ENCODE measurements around the gene NFKBIZ. TPM values are rescaled to one million over a fixed set of nuclear protein-coding genes. Genes with fewer than 3 reads are reported as not detected.
"Not testable (repeated sequence)": the region's sequence is repeated elsewhere in the genome, so short reads cannot be mapped to it uniquely, and the experiment has no call there.

NFKBIZ gene
- total RNA-seq, 1 donor from 2014 or later, result 54.1 TPM

DNA sequence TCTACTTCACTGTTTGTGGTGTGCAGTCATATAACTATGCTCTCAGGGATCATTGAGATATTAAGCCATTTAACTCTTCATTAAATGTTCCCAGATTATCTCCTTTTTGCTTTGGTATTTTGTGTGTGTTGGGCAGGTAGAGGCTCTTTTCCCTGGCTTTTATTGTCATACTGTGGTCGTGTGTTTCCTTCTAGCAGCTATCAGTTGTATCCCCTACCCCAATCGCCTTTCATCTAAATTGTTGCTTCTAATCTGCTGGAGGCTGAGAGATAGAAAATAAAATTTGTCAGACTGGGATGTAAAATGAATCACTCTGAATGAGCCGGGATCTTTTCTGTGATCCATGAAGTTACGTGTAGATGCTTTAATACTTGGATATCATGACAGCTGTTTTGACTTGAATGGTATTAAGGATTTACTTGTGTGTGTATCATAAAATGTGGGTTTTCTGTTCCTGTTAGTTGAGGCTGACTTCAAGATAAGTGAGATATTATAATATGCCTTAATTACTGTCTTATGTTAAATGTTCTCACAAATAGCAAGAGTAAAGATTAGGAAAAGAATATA lies 9.2 kb downstream of the NFKBIZ start:
- TF ChIP-seq CTCF (conservative IDR thresholded peaks at IDR 0.05), result no peak
- Mint-ChIP-seq H3K4me3 (peak overlapping the region; percentile 1), H3K27ac (no peak overlapping the region), H3K27me3 (no peaks in the 10 kb centered on the region), H3K9me3 (no peaks in the 10 kb centered on the region), H3K4me1 (ENCODE audit: unreplicated experiment) (peaks cover 6% of the 10 kb centered on the region), H3K36me3 (peaks cover 67% of the 10 kb centered on the region)
- no peak for DNase-seq (ENCODE audit: extremely low spot score, unreplicated experiment)

DNA sequence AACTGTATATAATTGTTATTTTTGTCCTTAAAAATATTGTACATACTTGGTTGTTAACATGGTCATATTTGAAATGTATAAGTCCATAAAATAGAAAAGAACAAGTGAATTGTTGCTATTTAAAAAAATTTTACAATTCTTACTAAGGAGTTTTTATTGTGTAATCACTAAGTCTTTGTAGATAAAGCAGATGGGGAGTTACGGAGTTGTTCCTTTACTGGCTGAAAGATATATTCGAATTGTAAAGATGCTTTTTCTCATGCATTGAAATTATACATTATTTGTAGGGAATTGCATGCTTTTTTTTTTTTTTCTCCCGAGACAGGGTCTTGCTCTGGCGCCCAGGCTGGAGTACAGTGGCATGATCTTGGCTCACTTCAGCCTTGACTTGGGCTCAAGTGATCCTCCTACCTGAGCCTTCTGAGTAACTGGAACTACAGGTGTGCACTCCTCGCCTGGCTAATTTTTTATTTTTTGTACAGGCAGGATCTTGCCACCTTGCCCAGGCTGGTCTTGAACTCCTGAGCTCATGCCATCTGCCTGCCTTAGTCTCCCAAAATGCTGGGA lies 10.7 kb downstream of the NFKBIZ start:
- TF ChIP-seq CTCF (conservative IDR thresholded peaks at IDR 0.05), result no peak
- Mint-ChIP-seq H3K4me1 (ENCODE audit: unreplicated experiment) (no peaks in the 10 kb centered on the region), H3K27ac (no peak overlapping the region), H3K4me3 (no peak overlapping the region), H3K9me3 (no peaks in the 10 kb centered on the region), H3K27me3 (no peaks in the 10 kb centered on the region), H3K36me3 (peaks cover 56% of the 10 kb centered on the region)
- DNase-seq (ENCODE audit: extremely low spot score, unreplicated experiment), result no peak

DNA sequence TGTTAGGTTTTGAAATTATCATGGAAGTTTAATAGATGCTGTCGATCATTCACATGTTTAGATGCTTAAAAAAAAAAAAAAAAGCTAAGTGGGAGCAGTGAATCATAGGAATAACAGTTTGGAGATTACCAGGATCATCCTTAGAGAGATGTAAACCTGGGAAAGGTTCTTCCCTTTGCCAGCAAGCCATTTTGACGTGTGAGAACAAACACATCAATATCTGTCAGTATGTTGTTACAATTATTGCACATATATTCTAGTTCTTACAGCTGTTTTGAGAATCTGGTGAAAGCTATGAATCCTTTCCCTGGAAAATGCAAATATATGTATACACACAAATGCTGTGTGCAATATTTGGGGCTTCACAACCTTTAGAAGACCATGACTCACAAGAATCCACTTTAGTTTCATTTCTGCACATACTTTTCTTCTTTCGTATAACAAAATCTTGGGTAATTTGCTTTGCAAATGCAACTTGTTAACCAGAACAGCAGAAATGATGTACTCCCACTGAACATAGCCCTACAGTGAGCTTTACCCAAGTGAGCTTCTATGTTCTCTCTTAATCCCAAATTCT lies 12.0 kb downstream of the NFKBIZ start:
- no peak for DNase-seq (ENCODE audit: extremely low spot score, unreplicated experiment)
- Mint-ChIP-seq H3K27ac (no peak overlapping the region), H3K36me3 (peaks cover 46% of the 10 kb centered on the region), H3K4me1 (ENCODE audit: unreplicated experiment) (peaks cover 7% of the 10 kb centered on the region), H3K9me3 (no peaks in the 10 kb centered on the region), H3K27me3 (no peaks in the 10 kb centered on the region), H3K4me3 (no peak overlapping the region)
- TF ChIP-seq CTCF (conservative IDR thresholded peaks at IDR 0.05), result no peak

- Mint-ChIP-seq H3K36me3 (peaks cover 40% of the 10 kb centered on the region), H3K27me3 (no peaks in the 10 kb centered on the region), H3K4me3 (no peak overlapping the region), H3K4me1 (ENCODE audit: unreplicated experiment) (peaks cover 7% of the 10 kb centered on the region), H3K27ac (no peak overlapping the region), H3K9me3 (no peaks in the 10 kb centered on the region)
- no peak for TF ChIP-seq CTCF (conservative IDR thresholded peaks at IDR 0.05)
- DNase-seq (ENCODE audit: extremely low spot score, unreplicated experiment), result no peak
Observed at GRCh38 chr3:101861789-101862415, 12.6 kb downstream of the NFKBIZ start.

DNA sequence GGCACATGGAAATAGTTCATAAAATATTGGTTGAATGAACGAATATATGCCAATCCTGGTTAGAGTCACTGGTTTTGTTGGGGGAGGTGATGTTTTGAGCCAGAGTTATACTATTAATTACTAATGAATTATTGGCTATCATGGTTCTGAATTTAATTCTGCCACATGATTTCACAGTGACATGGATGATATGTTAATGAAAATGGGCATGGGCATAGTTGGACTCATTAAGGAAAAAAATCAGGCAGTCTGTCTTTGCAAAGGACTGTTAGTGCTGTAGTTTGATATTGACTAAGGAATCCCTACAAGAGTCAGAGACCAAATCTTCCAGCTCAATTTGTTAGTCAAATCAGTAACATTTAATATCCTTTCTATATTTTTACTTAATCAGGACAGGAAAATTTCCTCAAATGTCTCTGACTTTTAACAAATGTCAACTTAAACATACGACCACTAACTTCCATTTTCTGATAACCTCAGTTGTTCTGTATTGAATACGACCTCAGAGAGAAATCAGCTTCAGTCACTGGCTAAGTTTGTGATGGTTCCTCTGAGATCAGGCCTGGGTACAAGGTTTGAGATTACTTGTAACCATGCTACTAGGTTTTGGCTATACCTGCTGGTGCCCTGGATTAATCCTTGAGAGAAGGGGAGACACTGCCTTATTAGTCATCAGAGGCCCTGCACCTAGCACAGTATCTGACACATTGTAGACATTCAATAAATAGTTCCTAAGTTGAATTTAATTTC lies 13.3 kb downstream of the NFKBIZ start:
- Mint-ChIP-seq H3K4me1 (ENCODE audit: unreplicated experiment) (peaks cover 14% of the 10 kb centered on the region), H3K4me3 (no peak overlapping the region), H3K9me3 (no peaks in the 10 kb centered on the region), H3K27me3 (no peaks in the 10 kb centered on the region), H3K27ac (peak overlapping the region; percentile 24), H3K36me3 (peaks cover 34% of the 10 kb centered on the region)
- no peak for TF ChIP-seq CTCF (conservative IDR thresholded peaks at IDR 0.05)
- DNase-seq (ENCODE audit: extremely low spot score, unreplicated experiment), result no peak

GRCh38 chr3:101864926-101865325 lies 15.6 kb downstream of the NFKBIZ start:
- H3K9me3 Mint-ChIP-seq; DNase-seq (ENCODE audit: extremely low spot score, unreplicated experiment); H3K4me3 Mint-ChIP-seq; H3K27me3 Mint-ChIP-seq; H3K27ac Mint-ChIP-seq: not testable (repeated sequence)
- Mint-ChIP-seq H3K4me1 (ENCODE audit: unreplicated experiment) (peaks cover 24% of the 10 kb centered on the region), H3K36me3 (peaks cover 11% of the 10 kb centered on the region)
